NCI-H345 treated with DMSO at 0.1 percent for 48 hours (cell line): ENCODE data around the gene CAGE1.
"Not testable (repeated sequence)": the region's sequence is repeated elsewhere in the genome, so short reads cannot be mapped to it uniquely, and the experiment has no call there.

Experiments
- DNase-seq: peaks from one replicate; lab custom pipeline; 2025; ENCODE audit not compliant: unreplicated experiment; lab: John Stamatoyannopoulos, UW

CAGE1 gene

GRCh38 chr6:7410851-7411250 lies 21.3 kb upstream of the CAGE1 start:
- no peak for DNase-seq

DNA sequence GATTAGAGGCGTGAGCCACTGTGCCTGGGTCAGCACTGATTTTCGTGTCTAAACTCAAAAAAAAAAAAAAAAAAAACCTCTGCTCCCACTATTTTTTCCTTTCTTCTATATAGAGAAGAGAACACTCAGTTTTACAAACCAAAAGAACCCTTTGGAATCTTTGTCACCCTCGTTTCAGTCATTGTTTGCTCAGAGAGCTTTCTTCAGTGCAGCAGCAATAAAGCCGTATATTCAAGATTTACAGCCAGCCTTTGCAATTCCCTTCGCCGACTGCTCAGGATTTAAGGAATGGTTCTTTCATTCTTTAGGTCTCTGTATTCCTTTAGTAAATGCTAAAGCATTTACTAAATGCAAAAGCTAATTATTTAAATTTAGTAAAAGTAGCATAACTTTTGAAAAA lies 20.2 kb upstream of the CAGE1 start:
- no peak for DNase-seq

GRCh38 chr6:7406743-7407142 lies 17.2 kb upstream of the CAGE1 start:
- DNase-seq, result no peak

- DNase-seq, result no peak
Measured at GRCh38 chr6:7404546-7404945, 15.0 kb upstream of the CAGE1 start.

DNA sequence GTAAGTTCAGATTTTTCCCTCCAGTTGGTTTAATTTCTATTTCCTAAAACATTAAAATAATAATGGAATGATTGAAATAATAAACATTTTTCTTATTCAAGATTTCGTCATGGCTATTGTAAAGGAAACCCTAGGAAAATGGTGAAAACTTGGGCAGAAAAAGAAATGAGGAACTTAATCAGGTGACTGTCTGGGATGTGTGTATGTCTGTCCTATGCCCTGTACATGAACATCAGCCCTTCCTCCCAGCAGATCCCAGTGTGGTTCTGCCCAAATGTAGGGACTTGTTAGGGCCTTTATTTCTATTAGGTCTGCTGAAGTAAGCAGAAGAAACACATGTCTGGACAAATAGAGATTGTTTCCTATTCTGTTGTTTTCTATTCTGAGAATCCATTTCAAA lies 13.2 kb upstream of the CAGE1 start:
- no peak for DNase-seq

- DNase-seq, result no peak
Measured at GRCh38 chr6:7401075-7401474, 11.5 kb upstream of the CAGE1 start.

- no peak for DNase-seq
Measured at GRCh38 chr6:7392402-7392801, 2.9 kb upstream of the CAGE1 start.

- no peak for DNase-seq
Measured at GRCh38 chr6:7391151-7391550, 1.6 kb upstream of the CAGE1 start.

- DNase-seq, result no peak
Measured at GRCh38 chr6:7390226-7390878, 810 bp upstream of the CAGE1 start.

DNA sequence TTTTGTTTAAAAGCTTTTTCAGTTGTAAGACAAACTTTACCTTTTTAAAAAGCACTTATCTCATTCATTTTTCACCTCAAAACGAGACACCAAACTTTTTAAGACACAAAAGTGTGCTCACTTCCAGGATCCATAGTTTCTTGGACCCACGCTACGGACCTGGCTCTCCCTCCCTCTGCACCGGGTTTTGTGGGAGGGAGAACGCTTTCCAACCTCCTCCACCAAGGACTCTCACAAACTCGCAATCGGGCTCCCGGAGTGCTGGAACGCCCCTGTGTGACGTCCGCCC lies 436 bp downstream of the CAGE1 start:
- DNase-seq, result no peak

DNA sequence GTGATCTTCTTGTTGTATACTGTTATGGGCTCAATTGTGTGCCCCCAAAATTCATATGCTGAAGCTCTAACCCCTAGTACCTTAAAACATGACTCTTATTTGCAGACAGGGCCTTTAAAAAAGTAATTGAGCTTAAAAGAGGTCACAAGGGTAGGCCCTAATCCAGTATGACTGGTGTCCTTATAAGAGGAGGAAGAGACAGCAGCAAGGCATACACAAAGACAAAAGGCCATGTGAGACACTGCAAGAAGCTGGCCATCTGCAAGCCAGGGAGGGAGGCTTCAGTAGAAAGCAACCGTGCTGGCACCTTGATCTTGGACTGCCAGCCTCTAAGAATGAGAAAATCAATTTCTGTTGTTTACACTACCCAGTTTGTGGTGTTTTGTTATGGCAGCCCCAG lies 8.4 kb downstream of the CAGE1 start:
- DNase-seq, result no peak

DNA sequence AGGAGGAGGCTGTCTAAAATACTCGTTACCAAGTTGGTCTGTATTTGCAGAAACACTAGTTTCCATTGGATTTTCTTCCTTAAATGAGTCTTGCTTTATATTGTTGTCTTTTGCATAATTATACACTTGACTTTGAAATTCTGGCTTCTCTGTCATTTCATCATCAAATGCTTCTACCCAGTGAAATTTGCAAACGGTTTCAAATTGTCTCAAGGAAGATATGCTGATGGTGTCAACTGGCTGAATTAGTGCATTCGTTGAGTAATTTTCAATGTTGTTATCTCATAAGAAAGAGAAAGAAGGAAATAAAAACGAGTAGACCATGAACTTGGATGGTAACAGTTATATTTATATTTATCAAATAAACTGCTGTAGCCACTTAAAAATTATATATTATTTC lies 10.8 kb downstream of the CAGE1 start:
- DNase-seq, result no peak

- DNase-seq, result no peak
Measured at GRCh38 chr6:7377961-7378360, 11.6 kb downstream of the CAGE1 start.

DNA sequence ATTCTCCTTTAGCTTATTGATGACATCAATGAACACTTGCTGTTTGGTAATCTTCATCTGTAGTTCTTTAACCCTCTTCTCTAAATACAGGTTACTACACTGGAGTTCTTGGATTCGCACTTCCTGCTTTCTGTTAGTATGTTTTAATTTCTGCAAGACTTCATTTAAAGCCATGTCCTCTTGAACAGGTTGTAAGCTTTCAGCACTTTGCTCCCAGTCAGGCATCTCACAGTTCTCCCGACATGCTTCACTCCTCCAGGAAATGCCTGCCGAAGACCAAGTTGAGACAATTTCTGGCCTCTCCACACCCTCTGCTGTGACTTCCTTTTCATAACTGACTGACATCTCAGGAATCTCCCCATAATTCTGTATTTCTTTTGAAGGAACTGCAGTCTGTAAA lies 15.8 kb downstream of the CAGE1 start:
- no peak for DNase-seq

DNA sequence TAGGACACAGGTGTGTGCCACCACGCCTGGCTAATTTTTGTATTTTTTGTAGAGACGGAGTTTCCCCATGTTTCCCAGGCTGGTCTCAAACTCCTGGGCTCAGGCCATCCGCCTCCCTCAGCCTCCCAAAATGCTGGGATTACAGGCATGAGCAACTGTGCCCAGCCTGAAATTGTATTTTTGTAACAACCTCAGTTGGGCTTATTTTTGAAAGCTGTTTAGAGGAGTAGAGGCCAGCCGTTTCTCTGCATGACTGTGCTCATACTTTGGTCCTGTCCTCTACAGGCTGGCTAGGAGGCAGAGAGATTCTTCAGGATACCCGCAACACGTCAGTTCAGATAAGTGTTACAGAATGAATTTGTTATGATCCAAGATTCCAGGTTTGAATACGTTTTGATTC lies 22.1 kb downstream of the CAGE1 start:
- no peak for DNase-seq

DNA sequence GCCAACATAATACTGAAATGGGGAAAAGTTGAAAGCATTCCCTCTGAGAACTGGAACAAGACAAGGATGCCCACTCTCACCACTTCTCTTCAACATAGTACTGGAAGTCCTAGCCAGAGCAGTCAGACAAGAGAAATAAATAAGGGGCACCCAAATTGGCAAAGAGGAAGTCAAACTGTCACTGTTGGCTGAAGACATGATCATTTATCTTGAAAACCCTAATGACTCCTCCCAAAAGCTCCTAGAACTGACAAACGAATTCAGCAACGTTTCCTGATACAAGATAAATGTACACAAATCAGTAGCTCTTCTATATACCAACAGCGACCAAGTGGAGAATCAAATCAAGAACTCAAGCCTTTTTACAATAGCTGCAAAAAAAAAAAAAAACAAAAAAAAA lies 37.6 kb downstream of the CAGE1 start:
- DNase-seq, result not testable (repeated sequence)

GRCh38 chr6:7350591-7350990 lies 39.0 kb downstream of the CAGE1 start:
- not testable (repeated sequence) for DNase-seq

GRCh38 chr6:7347551-7347997 lies 42.0 kb downstream of the CAGE1 start:
- not testable (repeated sequence) for DNase-seq

DNA sequence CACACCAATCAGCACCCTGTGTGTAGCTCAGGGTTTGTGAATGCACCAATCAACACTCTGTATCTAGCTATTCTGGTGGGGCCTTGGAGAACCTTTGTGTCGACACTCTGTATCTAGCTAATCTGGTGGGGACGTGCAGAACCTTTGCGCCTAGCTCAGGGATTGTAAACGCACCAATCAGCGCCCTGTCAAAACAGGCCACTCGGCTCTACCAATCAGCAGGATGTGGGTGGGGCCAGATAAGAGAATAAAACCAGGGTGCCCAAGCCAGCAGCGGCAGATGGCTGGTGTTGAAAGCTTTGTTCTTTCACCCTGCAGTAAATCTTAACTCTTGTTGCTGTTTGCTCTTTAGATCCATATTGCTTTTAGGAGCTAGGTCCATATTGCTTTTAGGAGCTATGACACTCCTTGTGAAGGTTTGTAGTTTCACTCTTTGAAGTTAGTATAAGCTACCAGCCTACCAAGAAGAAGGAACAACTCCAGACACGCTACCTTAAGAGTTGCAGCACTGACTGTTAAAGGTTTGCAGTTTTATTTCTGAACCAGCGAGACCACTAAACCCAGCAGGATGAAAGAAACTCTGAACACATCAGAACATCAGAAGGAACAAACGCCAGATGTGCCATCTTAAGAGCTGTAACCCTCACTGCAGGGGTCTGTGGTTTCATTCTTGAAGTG lies 44.6 kb downstream of the CAGE1 start:
- not testable (repeated sequence) for DNase-seq

DNA sequence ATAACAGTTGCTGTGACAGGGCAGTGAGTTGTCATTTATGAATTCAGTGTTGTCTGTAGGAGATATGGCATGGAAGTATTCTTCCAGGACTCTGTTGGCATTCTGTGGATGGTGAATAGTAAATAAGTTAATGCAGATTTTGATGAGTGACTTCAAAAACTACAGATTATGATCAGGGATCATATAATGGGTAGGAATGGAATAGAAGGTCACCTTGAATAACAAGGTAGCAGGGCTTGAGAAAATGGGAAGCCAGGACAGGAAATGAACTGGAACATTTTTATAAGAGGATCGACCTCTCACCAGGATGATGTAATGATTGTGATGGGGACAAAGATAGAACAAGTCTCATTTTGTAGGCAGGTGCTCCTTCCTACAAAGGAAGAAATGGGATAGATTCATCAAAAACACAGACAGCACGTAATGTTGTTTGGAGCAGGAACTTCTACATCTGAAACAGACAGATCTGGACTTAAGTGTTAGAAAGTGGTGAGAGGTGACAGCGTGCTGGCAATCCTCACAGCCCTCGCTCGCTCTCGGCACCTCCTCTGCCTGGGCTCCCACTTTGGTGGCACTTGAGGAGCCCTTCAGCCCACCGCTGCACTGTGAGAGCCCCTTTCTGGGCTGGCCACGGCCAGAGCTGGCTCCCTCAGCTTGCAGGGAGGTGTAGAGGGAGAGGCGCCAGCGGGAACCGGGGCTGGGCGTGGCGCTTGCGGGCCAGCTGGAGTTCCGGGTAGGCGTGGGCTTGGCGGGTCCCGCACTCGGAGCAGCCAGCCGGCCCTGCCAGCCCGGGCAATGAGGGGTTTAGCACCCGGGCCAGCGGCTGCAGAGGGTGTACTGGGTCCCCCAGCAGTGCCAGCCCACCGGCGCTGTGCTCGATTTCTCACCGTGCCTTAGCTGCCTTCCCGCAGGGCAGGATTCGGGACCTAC lies 45.7 kb downstream of the CAGE1 start:
- DNase-seq, result no peak

- DNase-seq, result no peak
Measured at GRCh38 chr6:7341989-7342742, 47.4 kb downstream of the CAGE1 start.
